ENCODE results near the gene CCL17.
"Not testable (repeated sequence)": the region's sequence is repeated elsewhere in the genome, so short reads cannot be mapped to it uniquely, and the experiment has no call there.

- TF ChIP-seq, protein P1, sequence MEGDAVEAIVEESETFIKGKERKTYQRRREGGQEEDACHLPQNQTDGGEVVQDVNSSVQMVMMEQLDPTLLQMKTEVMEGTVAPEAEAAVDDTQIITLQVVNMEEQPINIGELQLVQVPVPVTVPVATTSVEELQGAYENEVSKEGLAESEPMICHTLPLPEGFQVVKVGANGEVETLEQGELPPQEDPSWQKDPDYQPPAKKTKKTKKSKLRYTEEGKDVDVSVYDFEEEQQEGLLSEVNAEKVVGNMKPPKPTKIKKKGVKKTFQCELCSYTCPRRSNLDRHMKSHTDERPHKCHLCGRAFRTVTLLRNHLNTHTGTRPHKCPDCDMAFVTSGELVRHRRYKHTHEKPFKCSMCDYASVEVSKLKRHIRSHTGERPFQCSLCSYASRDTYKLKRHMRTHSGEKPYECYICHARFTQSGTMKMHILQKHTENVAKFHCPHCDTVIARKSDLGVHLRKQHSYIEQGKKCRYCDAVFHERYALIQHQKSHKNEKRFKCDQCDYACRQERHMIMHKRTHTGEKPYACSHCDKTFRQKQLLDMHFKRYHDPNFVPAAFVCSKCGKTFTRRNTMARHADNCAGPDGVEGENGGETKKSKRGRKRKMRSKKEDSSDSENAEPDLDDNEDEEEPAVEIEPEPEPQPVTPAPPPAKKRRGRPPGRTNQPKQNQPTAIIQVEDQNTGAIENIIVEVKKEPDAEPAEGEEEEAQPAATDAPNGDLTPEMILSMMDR (IDR thresholded peaks at IDR 0.05), result not testable (repeated sequence)
- TF ChIP-seq POLR2AphosphoS5 (IDR thresholded peaks at IDR 0.05; ENCODE audit: low read depth, low read length); SIN3A (IDR thresholded peaks at IDR 0.05; ENCODE audit: borderline replicate concordance, insufficient read depth, low read depth, low read length): not testable (repeated sequence)
Measured at GRCh38 chr16:57439947-57440346, 35.4 kb downstream of the CCL17 start.

Data from Panc1 (cell line).